HepG2 (cell line): ENCODE data around the gene RBM12. TPM values are rescaled to one million over a fixed set of nuclear protein-coding genes. Genes with fewer than 3 reads are reported as not detected.

Source experiments
- ATRX ChIP-seq: sonication (generic); formaldehyde crosslinking; IDR thresholded peaks from 2 replicates; pipeline ENCODE4 v1.4.0; 2020; ENCODE audit warnings: missing genetic modification reagents, borderline replicate concordance
- HDAC2 ChIP-seq: sonication (generic); formaldehyde crosslinking; IDR thresholded peaks from 2 replicates; pipeline ENCODE4 v1.4.0; 2020; ENCODE audit warnings: missing genetic modification reagents
- HIC2 ChIP-seq: sonication (generic); formaldehyde crosslinking; IDR thresholded peaks from 2 replicates; pipeline ENCODE4 v1.9.0; 2022; ENCODE audit warnings: low read depth, missing genetic modification reagents
- HINFP ChIP-seq: sonication (generic); formaldehyde crosslinking; IDR thresholded peaks from 2 replicates; pipeline ENCODE4 v1.4.0; 2020; ENCODE audit warnings: low read depth, mild to moderate bottlenecking, missing genetic modification reagents
- IKZF4 ChIP-seq: sonication (generic); formaldehyde crosslinking; IDR thresholded peaks from 2 replicates; pipeline ENCODE4 v1.5.1; 2020; ENCODE audit warnings: borderline replicate concordance, mild to moderate bottlenecking, low read depth, missing genetic modification reagents; ENCODE audit errors: not compliant biosample characterization
- MAZ ChIP-seq, 2 experiments: sonication (generic) in 1 of 2; formaldehyde crosslinking in 1 of 2; IDR thresholded peaks; 2 replicates each; pipeline versions ENCODE4 v1.5.0 to v1.6.1; 2012 to 2020; ENCODE audit warnings: low read depth in 2 of 2, mild to moderate bottlenecking in 2 of 2, borderline replicate concordance in 1 of 2, improper control_type of control experiment in 1 of 2, low read length in 1 of 2, missing genetic modification reagents in 1 of 2, moderate library complexity in 1 of 2
- MTA3 ChIP-seq: sonication (generic); formaldehyde crosslinking; IDR thresholded peaks from 2 replicates; pipeline ENCODE4 v1.4.0; 2020; ENCODE audit warnings: missing genetic modification reagents
- MTERF4 ChIP-seq: sonication (generic); formaldehyde crosslinking; IDR thresholded peaks from 2 replicates; pipeline ENCODE4 v1.8.0; 2023; ENCODE audit warnings: mild to moderate bottlenecking, missing genetic modification reagents
- SKI ChIP-seq: fragments of 450-650 bp; IDR thresholded peaks from one replicate; pipeline ENCODE4 v1.6.1; 2018; ENCODE audit warnings: mild to moderate bottlenecking; ENCODE audit not compliant: partially characterized antibody
- SOX13 ChIP-seq, 3 experiments: fragments of 450-650 bp in 1 of 3; sonication (generic) in 1 of 3; formaldehyde crosslinking in 1 of 3; IDR thresholded peaks in 2 of 3; conservative IDR thresholded peaks in 1 of 3; 2 replicates each; pipeline versions ENCODE4 v1.5.0 to v1.6.1; 2016 to 2020; ENCODE audit warnings: antibody characterized with exemption in 1 of 3, mild to moderate bottlenecking in 1 of 3, missing compliant biosample characterization in 1 of 3, missing genetic modification reagents in 1 of 3, moderate library complexity in 1 of 3
- TIGD3 ChIP-seq: sonication (generic); formaldehyde crosslinking; IDR thresholded peaks from 2 replicates; pipeline ENCODE4 v1.5.1; 2020; ENCODE audit warnings: mild to moderate bottlenecking, missing genetic modification reagents, borderline replicate concordance
- YEATS2 ChIP-seq: sonication (generic); formaldehyde crosslinking; IDR thresholded peaks from 2 replicates; pipeline ENCODE4 v1.4.0; 2020; ENCODE audit warnings: missing genetic modification reagents, borderline replicate concordance
- ZKSCAN8 ChIP-seq: IDR thresholded peaks from 2 replicates; pipeline ENCODE4 v1.6.1; 2016; ENCODE audit warnings: borderline replicate concordance, missing genetic modification reagents, missing compliant biosample characterization
- ZNF263 ChIP-seq: sonication (generic); formaldehyde crosslinking; IDR thresholded peaks from 2 replicates; pipeline ENCODE4 v1.4.0; 2020; ENCODE audit warnings: missing genetic modification reagents
- ZNF503 ChIP-seq: sonication (generic); formaldehyde crosslinking; IDR thresholded peaks from 2 replicates; pipeline ENCODE4 v1.4.0; 2020; ENCODE audit warnings: missing genetic modification reagents
- ZSCAN21 ChIP-seq: sonication (generic); formaldehyde crosslinking; IDR thresholded peaks from 2 replicates; pipeline ENCODE4 v1.8.0; 2022; ENCODE audit warnings: mild to moderate bottlenecking, missing genetic modification reagents, moderate library complexity, borderline replicate concordance
- polyA plus RNA-seq, 8 experiments: library from polyadenylated mRNA; depleted of rRNA in 3 of 8; stranded (reverse) in 7 of 8; unstranded in 1 of 8; fragments of >200 nt; fragmentation: Illumina TruSeq in 4 of 8; extraction: Trizol in 4 of 8; gene quantifications; 2 replicates each; pipeline versions ENCODE4 v1.2.1 to v1.2.3, GENCODE V29; 2011 to 2016; ENCODE audit warnings: low read depth in 4 of 8, missing spikeins in 1 of 8, mixed read lengths in 1 of 8; ENCODE audit not compliant: insufficient read depth in 1 of 8
- total RNA-seq, 5 experiments: library from RNA; depleted of rRNA; stranded (reverse); fragments of >200 nt; fragmentation: Illumina TruSeq; extraction: Trizol; gene quantifications; 2 replicates each; pipeline ENCODE4 v1.2.3, GENCODE V29; 2016; ENCODE audit warnings: low read depth in 1 of 5

The RBM12 gene
- total and polyA plus RNA-seq, 2 of the 13 experiments (the other 11 are each of a cell fraction or from before 2014, with no cell fraction given), result 97.9 to 104 TPM

- TF ChIP-seq ZKSCAN8 (CRISPR knock-in tag), result peak; percentile 84; the same call in 1 of the 2 replicates
- TF ChIP-seq SKI, result no peak
- no peak for TF ChIP-seq ATRX (CRISPR knock-in tag)
- peak; percentile 41; the same call in 1 of the 2 replicates for TF ChIP-seq SOX13 (IDR thresholded peaks at IDR 0.05)
- peak in 1 of 2 experiments; percentile 66; a peak in 1 of 4 replicates for TF ChIP-seq SOX13 (CRISPR knock-in tag; conservative IDR thresholded peaks at IDR 0.05 in 1 of 2, IDR thresholded peaks at IDR 0.05 in 1 of 2)
- TF ChIP-seq YEATS2 (CRISPR knock-in tag), result peak; percentile 95
- TF ChIP-seq ZNF503, result peak; percentile 50; the same call in 1 of the 2 replicates
- TF ChIP-seq HINFP (CRISPR knock-in tag), result peak; percentile 94
- TF ChIP-seq MAZ (IDR thresholded peaks at IDR 0.05; ENCODE audit: borderline replicate concordance, low read depth, low read length), result peak; percentile 76; the same call in 1 of the 2 replicates
- peak; percentile 99 for TF ChIP-seq MAZ (CRISPR knock-in tag; IDR thresholded peaks at IDR 0.05; ENCODE audit: low read depth)
- TF ChIP-seq IKZF4 (CRISPR knock-in tag), result peak; percentile 97
- peak; percentile 98 for TF ChIP-seq TIGD3 (CRISPR knock-in tag)
- TF ChIP-seq MTERF4, result peak; percentile 18; the same call in 1 of the 2 replicates
- TF ChIP-seq HIC2 (CRISPR knock-in tag), result no peak; the same call in none of the 2 replicates
- peak; percentile 64 for TF ChIP-seq ZNF263 (CRISPR knock-in tag)
- TF ChIP-seq ZSCAN21 (CRISPR knock-in tag), result peak; percentile 94
- TF ChIP-seq HDAC2 (CRISPR knock-in tag), result peak; percentile 72
- no peak for TF ChIP-seq MTA3 (CRISPR knock-in tag)
These were observed at the start of gene RBM12, which contains the start of gene CPNE1 (continued) for GRCh38 chr20:35664466-35665206.
